AG20443 (cell line): Measurements from ENCODE around the gene ZNF100.
A peak's percentile ranks its signal among the peaks of the same experiment; 100 is the strongest.
"Not testable (repeated sequence)": the region's sequence is repeated elsewhere in the genome, so short reads cannot be mapped to it uniquely, and the experiment has no call there.

Source experiments
- DNase-seq: peaks from one replicate; pipeline ENCODE4 v3.0.0; 2012; ENCODE audit warnings: low spot score, mixed read lengths

The ZNF100 gene

DNA sequence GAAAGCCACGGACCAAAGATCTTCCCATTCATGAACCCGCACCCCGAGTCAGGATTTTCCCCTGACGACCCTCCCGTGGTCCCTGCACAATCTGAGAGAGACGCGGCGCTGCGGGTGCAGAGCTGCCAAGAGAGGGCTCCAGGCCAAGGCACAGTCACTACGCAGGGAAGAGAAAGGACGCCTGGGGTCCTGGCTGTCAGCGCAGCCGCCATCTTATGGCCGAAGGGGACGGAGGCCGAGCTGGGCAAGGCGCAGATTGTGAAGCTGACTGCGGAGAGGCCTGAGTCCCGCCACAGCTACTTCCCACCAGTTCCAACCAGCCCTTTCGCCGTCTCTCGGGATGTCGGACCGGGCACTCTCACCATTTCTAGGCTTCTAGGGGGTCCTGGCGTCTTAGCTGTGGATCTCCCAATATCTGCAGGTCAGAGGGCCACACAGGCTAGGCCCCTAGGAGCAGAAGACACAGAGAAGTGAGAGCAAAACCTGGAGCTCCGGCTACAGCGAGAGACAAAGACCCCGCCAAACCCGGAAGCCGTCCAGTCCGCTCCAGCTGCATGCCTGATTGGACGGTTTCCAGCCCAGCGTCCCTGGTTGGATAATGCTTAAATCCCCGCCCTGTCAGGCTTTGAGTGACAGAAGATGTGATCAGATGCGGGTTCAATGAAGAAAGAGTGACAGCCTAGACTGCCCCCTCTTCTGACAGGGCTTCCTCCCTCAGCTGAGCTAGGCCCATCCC lies at the start of gene ZNF100:
TSS of gene ZNF100 (minus strand) at position 515 of the 736 bp plus-strand sequence. CDS start at position 365, 150 bp downstream.
- DNase-seq: peak; percentile 87

DNA sequence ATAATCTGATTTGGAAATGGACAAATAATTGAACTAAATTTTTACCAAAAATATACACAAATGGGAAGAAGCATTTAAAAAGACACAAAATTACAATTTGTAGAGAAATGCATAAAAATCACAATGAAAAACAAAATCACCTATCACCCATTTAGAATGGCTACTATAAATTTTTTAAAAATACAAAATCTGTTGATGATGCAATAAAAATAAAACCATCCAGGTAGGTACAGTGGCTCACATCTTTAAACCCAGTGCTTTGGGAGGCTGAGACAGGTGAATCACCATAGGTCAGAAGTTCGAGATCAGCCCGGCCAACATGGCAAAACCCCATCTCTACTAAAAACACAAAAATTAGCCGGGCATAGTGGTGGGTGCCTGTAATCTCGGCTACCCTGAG lies 45.1 kb upstream of the ZNF100 start:
- no peak for DNase-seq

DNA sequence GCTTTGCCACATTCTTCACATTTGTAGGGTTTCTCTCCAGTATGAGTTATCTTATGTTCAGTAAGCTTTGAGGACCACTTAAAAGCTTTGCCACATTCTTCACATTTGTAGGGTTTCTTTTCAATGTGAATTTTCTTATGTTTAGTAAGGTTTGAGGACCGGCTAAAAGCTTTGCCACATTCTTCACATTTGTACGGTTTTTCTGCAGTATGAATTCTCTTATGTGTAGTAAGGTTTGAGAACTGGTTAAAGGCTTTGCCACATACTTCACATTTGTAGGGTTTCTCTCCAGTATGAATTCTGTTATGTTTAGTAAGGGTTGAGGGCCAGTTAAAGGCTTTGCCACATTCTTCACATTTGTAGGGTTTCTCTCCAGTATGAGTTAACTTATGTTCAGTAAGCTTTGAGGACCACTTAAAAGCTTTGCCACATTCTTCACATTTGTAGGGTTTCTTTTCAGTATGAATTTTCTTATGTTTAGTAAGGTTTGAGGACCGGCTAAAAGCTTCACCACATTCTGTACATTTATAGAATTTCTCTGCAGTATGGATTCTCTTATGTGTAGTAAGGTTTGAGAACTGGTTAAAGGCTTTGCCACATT lies 41.1 kb upstream of the ZNF100 start:
- not testable (repeated sequence) for DNase-seq

DNA sequence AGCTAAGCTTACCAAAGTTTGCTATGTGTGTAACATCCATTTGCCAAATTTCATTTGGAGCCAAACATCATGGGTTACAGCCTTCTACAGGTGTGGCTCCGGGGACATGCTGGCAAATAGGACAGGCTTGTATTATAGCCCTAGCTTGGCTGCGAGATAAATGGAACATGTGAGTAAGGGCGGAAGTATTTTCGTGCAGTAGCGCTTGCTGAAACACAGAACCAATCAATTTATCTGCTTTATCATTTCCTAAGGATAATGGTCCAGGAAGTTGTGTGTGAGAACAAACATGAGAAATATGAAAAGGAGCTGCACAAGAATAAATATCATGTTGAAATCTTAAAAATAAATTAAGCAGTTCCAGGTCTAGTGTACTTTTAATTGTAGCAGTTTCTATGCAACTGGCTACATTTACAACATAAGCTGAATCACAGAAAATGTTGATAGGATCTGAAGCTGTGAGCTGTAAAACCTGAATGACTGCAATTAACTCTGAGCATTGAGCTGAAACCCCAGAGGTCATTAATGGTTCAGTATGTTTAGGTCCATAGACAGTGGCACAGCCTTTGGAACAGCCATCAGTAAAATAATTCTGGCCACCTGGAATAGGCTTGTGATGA lies 22.2 kb upstream of the ZNF100 start:
- DNase-seq: no peak

DNA sequence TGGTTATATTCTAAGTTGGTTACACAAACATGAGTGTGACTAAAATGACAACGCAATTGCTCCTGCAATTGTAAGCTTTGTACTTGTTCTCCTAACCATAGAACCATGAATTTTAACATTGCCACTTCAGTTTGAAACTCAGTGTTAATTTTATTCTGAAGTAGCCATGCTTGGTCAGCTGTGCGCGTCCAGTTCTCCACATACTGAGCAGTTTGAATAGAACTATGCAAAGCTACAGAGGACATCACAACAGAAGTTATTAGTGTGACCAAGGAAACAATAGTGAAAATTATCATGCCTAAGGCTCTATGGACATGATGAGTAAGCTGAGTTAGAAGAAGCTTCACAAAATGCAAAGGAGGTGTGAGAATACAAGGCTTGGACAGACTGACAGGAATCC lies 19.6 kb upstream of the ZNF100 start:
- no peak for DNase-seq

DNA sequence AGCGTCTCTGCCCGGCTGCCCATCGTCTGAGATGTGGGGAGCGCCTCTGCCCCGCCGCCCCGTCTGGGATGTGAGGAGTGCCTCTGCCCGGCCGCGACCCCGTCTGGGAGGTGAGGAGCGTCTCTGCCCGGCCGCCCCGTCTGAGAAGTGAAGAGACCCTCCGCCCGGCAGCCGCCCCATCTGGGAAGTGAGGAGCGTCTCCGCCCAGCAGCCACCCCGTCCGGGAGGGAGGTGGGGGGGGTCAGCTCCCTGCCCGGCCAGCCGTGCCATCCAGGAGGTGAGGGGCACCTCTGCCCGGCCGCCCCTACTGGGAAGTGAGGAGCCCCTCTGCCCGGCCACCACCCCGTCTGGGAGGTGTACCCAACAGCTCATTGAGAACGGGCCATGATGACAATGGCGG lies 8.4 kb upstream of the ZNF100 start:
- DNase-seq: not testable (repeated sequence)

DNA sequence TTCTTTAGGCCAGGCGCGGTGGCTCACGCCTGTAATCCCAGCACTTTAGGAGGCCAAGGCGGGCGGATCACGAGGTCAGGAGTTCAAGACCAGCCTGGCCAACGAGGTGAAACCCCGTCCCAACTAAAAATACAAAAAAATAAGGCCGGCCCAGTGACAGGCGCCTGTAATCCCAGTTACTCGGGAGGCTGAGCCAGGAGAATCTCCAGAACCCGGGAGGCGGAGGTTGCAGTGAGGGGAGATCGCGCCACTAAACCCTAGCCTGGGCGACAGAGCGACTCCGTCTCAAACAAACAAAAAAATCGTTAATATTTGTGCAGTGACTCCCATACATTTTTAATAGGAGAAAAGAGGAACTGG lies 694 bp downstream of the ZNF100 start:
- DNase-seq: not testable (repeated sequence)

DNA sequence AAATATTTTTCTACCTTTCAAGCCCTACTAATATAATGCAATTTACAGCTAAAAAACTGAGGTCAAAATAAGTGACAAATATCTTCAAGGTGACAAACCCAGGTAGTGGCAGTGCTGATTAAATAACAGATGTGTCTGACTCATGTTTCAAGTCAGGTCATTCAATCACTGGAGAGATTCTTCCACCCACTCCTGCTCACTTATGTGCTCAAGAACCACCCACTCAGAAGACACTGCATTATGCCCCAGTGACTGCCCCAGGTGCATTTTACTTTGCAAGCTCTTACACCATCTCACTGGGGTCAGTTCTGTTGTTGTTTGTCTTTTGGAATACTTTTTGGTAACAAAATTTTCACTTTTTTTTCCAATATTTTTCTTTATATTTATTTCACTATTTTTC lies 2.2 kb downstream of the ZNF100 start:
- no peak for DNase-seq

DNA sequence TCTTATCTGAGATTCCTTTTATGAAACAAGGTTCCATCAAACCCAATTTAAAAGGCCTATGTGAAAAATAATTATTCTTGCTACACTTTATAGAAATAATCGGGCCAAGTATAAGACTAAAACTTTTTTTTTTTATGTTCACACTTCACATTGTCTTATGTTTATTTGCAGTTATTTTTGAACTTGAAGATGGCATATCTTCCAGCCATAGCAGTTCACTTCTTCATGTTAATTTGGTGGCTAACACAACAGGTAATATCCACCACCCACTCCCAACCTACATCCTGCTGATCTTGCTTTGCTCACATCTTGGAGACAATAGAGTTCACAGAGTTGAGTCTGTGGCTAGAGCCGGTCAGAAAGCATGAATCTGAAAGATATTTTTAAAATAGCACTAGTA lies 5.8 kb downstream of the ZNF100 start:
- not testable (repeated sequence) for DNase-seq

DNA sequence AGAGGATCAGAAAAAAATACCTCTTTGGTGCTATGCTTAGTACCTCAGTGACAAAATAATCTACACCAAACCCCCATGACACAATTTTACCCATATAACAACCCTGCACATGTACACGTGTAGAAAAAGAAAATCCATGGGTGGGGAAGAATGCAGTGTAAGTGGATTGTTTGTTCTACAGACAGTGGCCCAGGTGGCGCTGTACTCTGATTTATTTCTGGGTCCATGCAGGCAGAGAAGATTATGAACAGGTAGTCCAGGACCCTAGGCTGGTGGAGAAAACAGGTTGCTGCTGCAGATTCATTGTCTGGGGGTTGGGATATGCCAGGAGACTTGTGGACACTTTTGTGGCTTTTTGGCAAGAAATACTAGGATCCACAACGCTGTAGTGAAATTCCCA lies 9.1 kb downstream of the ZNF100 start:
- DNase-seq: no peak

DNA sequence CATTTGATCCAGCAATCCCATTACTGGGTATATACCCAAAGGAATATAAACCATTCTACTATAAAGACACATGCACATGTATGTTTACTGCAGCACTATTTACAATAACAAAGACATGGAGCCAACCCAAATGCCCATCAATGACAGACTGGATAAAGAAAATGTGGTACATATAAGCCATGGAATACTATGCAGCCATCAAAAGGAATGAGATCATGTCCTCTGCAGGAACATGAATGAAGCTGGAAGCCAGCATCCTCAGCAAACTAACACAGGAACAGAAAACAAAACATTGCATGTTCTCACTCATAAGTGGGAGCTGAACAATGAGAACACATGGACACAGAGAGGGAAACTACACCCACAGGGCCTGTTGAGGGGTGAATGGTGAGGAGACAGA lies 11.8 kb downstream of the ZNF100 start:
- not testable (repeated sequence) for DNase-seq

DNA sequence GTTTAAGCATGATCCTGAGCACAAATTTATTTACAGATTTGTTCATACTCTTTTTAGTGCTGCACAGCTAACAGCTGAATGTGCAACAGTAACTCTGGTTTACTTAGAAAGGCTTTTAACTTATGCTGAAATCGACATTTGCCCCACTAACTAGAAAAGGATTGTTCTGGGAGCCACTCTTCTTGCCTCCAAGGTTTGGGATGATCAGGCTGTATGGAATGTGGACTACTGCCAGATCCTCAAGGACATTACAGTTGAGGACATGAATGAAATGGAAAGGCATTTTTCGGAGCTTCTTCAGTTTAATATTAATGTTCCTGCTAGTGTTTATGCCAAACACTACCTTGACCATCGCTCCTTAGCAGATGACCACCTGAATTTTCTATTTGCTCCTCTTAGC lies 16.0 kb downstream of the ZNF100 start:
- peak; percentile 24 for DNase-seq

DNA sequence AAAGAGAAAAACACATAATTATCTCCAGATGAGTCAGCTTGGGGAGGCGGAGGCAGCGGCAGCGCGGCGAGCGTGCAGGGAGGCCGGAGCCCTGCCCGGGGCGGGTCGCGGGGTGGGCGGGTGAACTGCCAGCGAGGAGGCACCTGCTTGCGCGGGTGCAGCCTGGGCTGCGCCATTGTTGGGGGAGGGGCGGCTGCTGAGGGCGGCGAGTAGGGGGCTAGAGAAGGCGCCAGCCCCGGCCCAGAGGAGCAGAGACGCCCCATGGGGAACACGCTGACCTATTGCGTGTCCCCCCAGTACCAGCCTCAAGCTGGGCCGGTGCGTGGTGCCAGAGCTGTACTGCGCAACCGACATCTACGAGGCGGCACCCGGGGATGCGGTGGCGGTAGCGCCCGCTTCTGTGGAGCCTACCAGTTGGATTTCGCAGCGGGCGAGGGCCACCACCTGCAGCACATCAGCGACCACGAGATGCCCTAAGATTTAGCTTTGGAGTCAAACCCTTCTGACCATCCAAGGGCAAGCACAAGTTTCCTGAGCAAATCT lies 16.7 kb downstream of the ZNF100 start:
- DNase-seq: no peak

DNA sequence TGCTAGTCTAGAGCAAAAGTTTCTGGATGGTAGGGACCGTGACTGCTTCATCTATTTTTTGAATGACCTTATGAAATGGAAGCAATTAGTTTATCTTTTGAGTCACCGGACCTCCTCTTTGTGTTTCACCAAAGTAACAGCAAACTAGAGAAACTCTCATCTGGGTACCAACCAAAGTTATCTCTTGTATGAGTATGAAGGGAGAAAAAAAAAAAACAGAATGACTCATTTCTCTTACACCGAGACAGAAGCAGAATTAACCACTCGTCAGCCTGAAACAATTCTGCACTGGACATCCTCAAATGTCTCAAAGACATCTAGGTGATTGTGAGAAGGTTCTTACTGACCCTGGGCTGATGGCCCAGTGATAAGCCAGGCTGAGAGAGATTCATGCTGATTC lies 18.3 kb downstream of the ZNF100 start:
- DNase-seq: no peak

DNA sequence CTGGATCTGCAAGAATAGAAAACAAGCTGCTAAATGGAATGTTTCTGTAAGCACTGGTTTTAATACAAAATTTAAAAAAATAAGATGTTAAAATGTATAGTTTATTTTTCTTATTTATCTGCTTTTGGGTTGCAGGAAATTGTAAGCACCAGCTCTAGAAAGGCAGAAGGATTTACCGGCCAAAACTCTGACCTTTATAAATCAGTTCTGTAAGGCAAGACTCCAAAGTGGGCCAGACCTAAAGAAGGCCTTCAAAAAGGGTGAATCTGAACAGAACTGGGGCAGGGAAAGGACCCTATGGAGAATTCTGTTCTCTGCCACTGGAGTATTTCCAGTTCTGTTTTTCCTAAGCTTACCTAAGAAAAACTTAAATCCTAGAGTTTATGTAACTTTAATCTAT lies 19.3 kb downstream of the ZNF100 start:
- no peak for DNase-seq

DNA sequence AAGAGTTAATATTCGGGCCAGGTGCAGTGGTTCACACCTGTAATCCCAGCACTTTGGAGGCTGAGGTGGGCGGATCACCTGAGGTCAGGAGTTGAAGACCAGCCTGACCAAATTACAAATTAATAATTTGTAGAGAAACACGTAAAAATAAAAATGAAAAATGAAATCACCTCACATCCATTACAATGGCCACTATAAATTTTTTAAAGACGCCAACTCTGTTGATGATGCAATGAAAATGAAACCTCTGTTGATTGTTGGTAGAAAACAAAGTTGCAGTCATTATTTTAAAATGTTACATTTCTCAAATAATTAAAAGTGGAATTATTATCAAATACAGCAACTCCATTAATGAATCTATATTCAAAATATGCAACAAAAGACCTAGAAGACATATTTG lies 26.8 kb downstream of the ZNF100 start:
- DNase-seq: no peak

DNA sequence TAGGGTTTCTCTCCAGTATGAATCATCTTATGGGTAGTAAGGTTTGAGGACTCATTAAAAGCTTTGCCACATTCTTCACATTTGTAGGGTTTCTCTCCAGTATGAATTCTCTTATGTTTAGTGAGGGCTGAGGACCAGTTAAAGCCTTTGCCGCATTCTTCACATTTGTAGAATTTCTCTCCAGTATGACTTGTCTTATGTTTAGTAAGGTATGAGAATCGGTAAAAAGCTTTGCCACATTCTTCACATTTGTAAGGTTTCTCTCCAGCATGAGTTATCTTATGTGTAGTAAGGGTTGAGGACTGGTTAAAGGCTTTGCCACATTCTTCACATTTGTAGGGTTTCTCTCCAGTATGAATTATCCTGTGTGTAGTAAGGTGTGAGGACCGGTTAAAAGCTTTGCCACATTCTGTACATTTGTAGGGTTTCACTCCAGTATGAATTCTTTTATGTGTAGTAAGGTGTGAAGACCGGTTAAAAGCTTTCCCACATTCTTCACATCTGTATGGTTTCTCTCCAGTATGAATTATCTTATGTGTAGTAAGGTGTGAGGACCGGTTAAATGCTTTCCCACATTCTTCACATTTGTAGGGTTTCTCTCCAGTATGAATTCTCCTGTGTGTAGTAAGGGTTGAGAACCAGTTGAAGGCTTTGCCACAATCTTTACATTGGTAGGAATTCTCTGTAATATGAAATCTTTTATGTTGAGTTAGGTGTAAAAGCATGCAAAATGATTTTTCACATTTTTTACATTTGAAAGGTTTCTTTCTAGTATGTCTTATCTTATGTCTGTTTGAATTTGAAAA lies 40.2 kb downstream of the ZNF100 start:
- not testable (repeated sequence) for DNase-seq

DNA sequence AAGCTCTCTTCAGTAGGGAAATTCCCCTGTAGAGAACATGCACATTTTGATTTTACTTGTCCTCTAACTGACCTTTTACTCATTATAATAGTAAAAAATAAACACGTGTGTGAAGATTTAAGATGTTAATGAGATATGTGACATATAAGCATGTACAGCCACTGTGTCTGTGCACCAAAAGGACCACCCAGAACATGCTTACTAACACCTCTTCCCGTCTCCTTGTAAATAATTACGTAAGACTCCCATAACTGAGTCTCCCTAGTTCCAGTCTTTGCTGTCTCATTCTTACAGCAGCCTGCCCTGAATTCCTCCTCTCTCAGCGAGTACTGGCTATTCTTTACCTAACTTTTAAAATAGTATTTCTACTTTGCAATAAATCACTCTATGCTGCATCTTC lies 53.6 kb downstream of the ZNF100 start:
- DNase-seq: no peak

DNA sequence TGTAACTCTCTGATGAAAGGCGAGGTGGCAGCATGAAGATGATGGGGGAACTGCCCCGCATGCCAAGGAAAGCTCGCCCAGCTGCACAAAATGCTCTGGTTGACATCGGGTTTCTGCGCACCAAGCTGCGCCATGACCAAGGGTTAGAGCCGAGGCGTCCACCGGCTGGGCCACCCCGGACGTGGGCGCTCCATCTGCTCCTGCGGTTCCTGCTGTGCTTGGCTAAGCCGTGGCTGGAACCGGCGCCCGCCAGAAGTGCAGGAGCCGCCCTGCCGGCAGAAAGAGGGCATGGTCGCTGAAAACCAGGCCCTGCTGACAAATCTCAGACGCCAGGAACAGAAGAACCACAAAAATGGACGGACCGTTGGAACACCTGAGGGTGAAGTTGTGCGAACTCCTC lies 57.9 kb downstream of the ZNF100 start:
- DNase-seq: no peak

DNA sequence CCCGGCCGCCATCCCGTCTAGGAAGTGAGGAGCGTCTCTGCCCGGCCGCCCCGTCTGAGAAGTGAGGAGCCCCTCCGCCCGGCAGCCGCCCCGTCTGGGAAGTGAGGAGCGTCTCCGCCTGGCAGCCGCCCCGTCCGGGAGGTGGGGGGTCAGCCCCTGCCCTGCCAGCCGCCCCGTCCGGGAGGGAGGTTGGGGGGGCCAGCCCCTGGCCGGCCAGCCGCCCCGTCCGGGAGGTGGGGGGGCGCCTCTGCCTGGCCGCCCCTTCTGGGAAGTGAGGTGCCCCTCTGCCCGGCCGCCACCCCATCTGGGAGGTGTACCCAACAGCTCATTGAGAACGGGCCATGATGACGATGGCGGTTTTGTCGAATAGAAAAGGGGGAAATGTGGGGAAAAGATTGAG lies 59.5 kb downstream of the ZNF100 start:
- DNase-seq: not testable (repeated sequence)

DNA sequence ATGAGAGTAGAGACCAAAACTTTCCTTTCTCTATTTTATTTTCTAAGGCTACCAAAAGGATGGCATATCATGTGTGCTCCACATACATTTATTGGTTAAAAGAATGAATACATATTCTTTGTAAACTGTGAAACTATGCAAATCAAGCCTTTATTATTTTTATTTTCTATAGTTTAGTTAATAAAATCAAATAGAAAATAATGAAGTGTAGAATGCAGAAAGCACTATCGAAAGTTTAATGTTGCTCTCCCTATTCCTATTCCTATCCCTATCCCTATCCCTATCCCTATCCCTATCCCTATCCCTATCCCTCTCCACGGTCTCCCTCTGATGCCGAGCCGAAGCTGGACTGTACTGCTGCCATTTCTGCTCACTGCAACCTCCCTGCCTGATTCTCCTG lies 60.3 kb downstream of the ZNF100 start:
- no peak for DNase-seq

DNA sequence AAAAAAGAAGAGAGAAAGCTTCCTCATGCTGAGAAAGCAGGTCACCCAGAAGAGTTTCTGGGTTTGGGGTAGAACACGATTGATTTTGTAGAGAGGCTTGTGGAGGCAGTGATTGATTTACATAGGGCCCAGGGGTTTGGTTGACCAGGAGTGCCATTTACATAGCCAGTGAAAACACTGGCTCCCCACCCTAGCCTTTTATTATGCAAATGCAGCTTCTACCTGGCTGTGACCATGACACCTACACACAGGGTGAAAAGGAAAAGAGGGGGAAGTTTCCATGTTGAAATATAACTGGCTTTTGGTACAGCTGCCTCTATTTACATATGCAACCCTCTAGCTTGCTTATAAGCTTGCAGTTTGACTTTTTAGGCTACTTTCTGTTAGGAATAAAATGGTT lies 62.0 kb downstream of the ZNF100 start:
- DNase-seq: no peak
